GM21825 (cell line): Measurements from ENCODE around the gene TMEM181.
"Not testable (repeated sequence)": the region's sequence is repeated elsewhere in the genome, so short reads cannot be mapped to it uniquely, and the experiment has no call there.

ENCODE experiments used
- ATAC-seq: cut with Tn5 transposase; IDR thresholded peaks from one replicate; pipeline ENCODE4 v1.9.1; 2021; ENCODE audit warnings: mild to moderate bottlenecking, moderate library complexity; ENCODE audit not compliant: unreplicated experiment

Gene TMEM181

DNA sequence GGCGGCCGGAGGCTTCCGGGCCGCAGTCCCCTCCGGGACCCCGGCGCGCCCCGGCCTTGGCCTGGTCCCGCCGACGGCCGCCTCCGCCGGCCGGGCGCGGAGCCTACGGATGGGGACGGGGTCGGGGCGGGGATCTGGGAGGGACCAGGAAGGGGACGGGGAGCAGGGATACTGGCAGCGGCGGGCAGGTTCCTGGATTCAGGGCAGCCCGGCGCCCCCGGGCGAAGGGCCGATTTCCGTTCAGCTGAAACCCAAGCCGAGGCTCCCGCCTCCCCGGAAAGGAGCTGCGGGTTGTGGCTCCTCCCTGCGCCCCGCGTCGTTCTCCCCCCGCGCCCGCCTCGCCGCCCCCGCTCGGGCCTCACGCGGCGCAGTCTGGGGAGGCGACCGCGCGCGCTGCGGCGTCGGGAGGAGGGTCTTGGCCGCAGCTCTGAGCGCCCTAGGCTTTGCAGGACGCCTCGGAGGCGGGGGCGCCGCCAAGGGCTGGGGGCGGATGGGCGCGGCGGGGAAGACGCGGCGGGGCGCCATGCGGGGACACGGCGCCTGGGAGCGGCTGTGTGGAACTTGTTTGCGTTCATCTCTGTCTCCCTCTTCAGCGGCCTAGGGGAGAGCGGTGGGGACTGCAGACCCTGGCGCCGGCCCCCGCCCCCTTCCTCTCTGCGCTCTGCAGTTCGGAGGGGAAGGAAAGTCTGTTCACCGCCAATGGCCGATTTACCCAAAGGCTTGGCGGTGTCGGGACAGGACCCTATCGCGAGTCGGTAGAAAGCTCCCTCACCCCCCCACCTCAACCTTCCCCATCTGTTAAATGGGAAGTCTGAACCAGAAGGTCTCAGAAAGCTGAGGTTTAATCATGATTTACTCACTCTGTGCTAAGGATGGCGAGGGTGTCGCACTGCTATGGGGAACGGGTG is 22.7 kb upstream of the TMEM181 start:
- no peak for ATAC-seq

DNA sequence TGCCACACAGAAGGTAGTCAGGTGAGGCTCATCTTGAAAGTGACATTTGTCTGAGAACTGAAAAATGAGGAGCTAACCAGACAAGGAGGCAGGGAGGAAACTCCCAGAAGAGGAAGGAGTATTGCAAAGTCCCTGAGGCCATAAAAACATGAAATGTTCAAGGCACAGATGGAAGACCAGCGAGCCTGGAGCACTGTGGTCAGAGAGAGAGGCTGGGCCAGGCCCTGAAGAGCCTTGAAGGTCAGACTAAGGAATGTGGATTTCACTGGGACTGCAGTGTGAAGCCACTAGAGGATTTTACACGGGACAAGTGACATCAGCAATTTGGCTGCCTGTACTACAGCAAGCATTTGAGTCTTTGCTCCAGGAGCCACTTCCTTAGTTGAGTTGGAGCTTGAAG is 21.1 kb upstream of the TMEM181 start:
- no peak for ATAC-seq

DNA sequence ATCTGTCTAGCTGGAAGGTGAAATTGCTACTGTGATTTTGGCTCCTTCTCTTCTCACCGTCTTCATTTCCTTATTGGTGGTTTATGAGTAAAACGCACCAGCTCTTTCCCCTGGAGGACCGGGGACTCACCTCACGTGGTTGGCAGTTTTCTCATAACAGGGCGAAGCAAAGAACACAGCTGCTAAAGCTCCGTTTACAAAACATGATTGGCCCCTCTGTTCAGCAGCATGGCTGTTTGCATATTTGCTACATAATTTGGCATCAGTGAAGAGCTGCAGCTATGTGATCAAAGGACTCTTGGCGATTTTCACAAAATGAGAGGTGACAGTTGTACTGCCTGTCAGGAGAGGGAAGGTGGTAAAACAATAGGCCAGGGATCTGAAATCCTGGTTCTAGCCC is 20.5 kb upstream of the TMEM181 start:
- no peak for ATAC-seq

DNA sequence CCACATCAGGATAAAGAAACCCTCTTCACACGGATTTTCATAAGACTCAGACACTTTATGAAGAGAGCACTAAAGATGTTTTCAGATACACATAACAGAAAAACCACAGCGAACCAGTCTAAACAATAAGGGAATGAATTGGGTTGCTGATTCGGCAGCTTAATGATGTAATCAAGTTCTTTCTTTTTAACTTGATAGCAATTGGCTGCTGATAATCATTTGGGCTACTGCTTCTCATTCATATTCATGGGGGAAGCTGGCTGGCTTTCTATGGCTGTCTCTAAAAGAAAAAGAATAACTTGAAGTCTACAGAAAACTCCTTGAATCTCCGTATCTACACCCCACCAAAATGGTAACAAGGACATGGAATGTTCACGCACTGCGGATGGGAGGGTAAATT is 20.0 kb upstream of the TMEM181 start:
- no peak for ATAC-seq

DNA sequence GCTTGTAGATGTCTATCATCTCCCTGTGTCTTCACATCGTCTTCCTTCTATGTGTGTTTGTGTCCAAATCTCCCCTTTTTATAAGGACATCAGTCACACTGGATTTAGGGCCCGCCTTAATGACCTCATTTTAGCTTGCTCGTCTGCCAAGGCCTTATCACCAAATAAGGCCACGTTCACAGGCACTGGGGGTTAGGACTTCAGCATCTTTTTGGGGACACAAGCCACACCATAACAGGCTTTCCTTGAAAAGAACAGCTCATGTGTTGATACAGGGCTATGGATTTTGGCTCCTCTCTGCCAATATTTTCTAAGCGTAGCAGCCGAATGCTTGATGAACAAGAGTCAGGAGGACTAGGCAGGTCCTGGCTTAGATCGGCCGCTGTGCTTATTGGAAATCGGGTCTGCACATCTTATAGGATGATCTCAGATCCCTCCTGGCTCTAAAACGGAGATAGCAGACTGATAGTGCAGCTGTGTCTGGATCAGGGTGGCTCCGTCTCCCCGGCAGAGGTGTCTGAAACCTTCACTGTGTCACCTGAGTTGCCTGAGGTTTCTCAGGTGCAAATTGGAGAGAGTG is 16.2 kb upstream of the TMEM181 start:
- no peak for ATAC-seq

DNA sequence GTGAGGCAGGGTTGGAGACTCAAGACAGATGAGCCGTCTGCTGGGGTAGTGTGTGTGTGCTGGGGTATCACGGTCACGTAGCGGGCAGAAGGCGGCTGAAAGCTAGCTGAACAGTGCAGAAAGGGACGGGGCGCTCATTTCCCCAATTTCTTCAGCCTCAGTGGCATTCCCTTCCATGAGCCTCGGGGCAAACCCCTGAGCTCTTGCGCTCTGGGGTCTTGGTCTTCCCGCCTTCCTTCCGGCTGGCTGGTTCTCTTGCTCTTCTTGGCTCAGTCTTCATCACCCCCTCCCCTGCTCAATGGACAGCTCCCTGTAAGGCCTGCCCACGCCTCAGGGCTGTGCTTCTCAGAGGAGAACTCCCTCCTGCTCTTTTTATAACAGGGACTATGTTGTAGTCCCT is 15.5 kb upstream of the TMEM181 start:
- no peak for ATAC-seq

DNA sequence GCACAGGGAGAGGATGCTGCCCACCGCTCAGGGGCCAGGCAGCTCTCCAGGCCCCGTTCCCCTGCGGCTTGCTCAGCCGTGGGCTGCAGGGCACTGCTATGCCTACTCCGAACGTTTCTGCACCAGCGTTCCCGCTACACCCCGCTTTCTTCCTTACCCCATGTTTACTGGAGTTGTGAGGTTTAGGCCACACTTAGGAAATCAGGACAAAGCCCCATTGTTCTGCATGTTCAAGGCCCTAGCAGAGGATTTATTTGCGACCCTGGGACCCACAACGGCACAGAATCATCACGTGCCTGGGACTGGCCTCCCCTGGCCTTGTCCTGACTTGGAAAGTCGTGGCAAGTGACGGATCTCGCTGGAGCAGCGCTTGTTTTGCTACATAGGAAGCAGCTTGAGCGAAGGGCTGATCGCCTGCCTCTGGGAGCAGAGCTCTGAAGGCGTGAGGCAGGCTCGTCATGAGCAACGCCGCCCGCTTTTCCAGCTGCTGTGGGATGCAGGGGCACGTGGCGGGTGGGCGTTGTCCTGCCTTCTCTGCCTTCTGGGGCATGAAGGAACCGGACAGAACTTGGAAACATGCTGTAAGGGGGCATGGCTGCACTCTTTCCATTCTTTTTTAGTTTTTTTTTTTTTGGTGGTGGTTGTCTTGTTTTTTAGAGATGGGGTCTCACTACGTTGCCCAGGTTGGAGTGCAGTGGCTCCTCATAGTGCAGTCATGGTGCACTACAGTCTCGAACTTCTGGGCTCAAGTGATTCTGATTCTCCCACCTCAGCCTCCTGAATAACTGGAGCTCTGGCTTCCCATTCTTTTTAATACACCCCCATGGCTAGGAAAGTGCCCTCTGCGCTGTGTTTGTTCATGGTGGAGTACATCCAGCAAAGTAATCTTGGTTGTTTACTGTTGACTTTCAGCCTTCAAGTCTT is 14.6 kb upstream of the TMEM181 start:
- no peak for ATAC-seq

DNA sequence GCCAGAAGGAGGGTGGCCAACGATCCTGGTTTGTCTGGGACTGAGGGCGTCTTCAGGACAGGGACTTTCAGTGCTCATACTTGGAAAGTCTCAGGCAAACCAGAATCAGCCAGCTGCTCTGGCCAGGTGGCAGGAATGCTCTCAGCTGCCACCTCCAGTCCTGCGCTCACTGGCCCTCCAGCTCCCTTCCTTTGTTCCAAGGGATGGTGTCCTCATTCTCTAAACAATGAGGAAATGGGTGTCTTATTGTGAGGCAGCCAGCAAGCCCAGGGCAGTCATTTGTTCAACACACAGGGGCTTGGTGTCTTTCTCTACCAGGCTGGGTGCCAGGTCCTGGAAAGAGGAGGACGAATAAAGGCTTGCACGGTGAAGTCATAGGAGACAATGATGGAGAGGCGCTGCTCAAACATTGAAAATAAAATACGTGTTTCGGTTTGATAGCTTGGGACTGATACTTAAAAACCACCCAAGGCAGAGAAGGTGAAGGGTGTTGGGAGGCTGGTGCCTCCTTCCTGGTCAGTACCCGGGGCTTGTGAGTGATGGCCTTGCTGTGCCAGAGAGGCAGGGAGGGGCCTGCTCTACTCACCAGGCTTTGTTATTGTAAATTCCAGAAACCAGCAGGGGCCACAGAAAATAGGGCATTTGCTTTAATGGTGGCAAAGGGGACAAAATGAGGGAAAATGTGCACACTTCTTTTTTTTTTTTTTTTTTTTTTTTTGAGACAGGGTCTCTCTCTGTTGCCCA is 11.3 kb upstream of the TMEM181 start:
- ATAC-seq: no peak

DNA sequence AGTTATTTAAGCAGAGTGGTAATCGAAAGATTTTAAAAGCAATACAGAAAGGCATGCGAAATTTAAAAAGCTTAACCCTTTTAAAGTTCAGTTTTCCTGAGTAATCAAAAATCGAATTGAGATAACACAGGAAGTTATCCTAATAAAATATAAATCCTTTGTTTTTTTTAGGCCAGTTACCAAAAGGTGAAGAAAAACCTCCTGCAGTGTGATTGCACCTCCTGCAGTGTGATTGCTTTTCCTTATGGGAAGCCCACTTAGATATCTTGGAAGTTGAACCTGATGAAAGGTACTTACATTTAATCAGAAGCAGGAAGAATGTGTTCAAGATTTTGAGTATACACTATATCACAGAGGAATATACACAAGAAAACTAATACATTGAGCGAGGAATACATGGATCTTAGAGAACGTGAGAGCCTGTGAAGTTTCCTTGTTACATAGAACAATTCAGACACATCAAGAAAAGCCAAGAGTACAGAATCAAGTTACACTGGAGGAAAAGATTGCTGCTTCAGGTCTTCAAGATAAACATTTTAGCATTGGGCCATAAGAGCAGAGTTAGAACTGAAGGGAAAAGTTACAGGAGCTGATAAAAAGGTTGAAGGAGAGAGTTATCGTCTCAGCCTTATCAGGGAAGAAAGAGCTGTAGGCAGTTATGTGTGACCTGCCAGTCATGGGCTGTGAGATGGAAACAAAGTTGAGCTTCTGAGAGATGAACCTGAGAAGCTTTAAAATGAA is 7.7 kb upstream of the TMEM181 start:
- no peak for ATAC-seq

DNA sequence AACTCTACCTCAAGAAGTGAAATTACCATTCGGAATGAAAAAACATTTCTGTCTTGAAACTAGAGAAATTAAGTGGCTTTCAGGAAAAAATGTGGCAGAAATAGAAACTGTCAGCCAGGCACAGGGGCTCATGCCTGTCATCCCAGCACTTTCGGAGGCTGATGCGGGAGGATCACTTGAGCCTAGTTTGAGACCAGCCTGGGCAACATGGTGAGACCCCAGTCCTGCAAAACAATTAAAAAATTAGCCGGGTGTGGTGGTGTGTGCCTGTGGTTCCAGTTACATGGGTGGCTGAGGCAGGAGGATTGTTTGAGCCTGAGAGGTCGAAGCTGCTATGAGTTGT is 7.1 kb upstream of the TMEM181 start:
- ATAC-seq: no peak

DNA sequence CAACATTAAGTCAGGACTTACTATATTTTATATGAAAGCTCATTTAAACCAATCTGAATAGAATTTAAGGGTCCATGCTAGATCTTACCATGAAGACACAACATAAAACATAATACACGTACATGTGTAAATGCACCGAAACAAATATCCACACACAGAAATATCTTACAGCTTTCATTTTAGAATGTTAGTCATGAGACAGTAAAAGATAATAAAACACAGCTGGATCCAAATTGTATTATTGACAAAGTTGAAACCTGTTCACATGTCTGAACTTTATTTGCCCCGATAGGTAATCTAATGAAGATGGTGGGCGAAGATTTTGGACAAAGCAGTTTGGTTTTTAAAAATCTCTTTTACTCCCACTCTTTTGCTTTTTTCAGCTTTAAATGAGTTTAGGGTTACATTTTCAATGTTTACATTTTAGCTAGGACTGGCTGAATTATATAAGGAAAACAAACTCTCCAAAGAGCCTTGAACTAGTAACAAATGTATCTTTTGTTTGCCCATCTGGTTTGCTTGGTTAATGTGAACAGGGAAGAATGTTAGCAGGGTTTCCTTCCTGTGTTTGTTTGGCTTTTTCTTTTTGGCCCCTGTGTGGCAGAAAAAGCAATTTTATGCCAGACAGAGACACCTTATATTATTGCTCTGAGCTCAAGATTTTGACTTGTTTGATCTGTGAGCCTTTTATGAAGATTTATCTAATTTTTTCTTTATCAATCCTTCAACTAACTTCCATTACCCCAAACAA is 5.1 kb upstream of the TMEM181 start:
- ATAC-seq: no peak

DNA sequence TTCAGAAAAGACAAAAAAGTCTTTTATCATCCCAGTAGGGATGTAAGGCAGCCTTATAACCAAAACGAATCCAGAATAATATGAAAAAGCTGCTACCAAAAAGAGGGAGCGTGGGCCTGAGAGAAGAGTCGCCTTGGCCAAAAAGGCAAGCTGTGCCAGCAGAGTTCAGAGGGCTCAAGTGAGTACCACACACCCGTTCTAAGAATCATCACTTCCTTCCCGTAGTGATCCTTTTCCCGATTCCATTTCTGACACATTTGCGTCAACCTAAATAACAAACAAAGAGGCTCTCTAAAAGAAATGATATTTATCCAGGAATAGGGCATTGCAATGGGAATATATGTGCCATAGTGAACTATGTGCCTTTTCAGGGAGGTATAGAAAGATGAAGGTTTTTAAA is 3.8 kb upstream of the TMEM181 start:
- no peak for ATAC-seq

DNA sequence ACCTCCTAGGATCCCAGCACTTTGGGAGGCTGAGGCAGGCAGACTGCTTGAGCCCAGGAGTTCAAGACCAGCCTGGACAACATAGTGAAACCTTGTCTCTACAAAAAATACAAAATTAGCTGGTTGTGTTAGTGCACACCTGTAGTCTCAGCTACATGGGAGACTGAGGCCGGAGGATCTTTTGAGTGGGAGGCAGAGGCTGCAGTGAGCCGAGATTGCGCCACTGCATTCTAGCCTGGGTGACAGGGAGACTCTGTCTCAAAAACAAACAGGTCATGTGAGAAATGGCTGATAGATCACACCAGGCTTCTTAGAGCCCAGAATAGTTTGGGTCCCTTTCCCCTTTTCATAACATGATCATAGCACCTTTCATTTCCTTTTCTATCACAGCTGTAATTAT is 2.8 kb upstream of the TMEM181 start:
- not testable (repeated sequence) for ATAC-seq

DNA sequence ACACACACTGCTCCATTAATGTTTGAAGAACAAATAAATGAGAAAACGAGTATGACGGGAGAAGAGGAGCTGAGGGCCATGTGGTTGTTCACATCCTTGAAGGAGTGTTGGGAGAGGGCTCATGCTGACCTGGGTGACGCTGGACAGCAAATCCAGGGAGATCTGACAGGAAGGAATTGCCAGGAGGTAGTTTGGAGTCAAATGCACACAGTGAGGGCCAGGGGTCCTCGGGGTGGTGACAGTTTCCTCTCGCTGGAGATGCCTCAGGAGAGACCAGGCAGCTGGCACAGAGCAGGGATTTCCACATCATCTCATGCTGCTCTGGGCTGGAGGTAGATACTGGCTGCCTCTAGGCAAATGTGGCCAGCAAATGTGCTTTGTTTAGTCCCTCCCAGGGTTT is 2.0 kb upstream of the TMEM181 start:
- ATAC-seq: no peak

DNA sequence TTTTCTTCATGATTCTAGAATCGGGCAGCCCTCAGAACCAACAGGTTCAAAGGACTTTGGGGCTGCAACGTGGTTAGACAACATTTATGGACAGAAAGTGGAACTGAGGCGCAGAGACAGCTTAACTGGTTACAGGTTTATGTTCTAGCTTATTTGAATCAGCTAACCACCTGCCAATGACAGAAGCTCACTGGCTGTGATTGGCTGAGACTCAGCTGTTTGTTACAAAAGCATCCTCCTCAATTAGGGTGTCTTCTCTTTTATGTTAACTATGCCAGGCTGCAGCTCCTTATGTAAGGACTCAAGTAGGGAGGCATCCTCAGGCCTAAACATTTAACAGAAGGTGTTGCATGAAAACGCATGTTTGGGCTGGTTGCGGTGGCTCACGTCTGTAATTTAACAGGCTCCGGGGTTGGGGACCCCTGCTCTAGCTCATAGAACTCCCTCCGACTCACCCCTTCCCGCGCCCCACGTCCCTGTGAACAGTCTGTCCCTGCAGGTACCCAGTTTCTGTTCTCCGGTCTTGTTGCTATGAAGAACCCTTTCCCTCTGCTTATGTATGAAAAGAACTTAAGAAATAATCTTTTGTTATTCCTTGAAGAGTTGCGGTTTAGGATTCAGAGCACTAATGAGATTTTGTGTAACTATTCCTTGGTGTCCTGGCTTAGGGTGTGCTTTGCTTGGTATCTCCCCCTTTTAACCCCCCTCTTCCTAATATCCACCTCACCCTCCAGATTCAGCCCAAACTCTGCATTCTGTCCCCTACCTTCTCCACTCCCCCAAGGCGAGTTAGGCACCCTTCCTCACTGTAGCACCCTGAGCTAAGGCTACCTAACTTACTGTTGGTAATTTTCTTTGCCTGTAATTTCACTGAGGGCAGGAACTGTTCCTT is 1.2 kb upstream of the TMEM181 start:
- no peak for ATAC-seq

DNA sequence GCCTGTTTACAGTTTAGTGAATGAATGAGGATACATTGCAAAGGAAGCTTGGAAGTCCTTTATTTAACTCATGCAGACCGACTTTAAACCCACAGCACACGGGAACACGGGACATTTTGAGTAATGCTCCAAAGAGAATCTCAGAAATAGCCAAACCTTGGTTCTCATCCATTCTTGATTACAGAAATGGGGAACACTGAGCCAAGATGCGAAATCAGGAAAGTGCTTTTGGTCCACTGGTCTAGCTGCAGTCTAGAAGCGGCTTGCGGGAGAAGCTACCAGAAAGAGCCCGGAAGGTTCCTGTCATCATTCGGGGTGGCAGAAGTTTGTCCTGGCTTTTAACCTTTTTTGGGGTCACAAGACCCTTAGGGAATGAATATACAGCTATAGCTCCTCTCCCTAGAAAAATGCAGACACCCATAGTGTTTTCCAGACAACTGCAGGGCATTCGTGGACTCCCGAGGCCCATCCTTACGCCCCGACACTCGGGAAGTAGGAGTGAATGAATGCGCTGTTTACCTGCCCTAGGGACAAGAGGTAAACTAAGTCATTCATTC is 475 bp upstream of the TMEM181 start:
- no peak for ATAC-seq

DNA sequence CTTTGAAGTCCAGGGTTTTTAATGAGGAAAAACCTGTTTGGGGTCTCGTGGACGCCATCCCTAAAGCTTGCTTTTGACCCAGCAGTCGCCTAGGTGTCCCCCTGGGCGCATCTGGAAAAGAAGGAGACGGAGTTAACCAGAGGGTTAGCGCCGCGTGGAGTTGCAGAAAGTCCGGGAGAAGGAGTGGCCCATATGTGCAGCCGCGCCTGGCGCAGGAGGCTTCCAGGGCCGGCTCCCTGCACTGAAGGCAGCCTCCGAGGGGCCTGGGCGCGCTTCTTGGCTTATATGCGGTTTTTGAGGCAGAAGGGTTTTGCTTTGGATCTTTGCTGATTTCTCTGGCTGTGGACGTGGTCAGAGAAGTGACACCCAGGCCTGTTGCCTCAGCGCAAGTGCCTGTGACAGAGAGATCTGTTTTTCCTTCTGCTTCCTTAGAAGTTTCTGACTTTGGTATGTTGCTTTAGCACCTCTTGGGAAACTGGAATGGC is 987 bp downstream of the TMEM181 start:
- no peak for ATAC-seq

DNA sequence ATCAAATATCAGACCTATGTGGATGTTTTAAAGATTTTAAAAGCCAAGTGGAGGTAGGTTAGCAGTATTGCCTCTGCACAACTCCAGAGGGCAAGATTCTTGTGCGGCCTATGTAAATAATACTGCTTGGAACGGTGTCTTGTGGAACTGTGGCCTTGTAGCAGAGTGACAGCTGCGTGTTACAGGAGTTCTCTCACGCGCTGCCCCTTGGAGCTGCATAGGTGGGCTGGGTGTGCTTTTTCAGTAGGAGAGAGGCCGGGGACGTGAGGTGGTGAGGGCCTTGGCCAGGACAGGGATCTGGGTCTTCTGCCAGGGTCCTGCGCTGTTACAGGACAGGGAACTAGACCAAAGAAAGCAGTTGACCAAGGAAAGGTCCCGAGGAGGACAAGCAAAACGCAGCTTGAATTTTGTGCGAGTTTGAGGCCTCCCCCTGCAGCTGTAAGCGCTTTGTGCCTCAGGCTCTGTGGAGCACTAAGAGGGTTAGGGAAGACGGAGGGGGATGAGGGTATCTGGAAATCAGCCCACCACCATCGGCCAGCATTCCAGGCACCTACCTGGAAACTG is 1.5 kb downstream of the TMEM181 start:
- ATAC-seq: no peak
